ENCODE results near the gene ORC1. TPM values are rescaled to one million over a fixed set of nuclear protein-coding genes. Genes with fewer than 3 reads are reported as not detected.
"Not testable (repeated sequence)": the region's sequence is repeated elsewhere in the genome, so short reads cannot be mapped to it uniquely, and the experiment has no call there.

Gene ORC1
- polyA plus RNA-seq, 3 donors: 6.8 to 8.2 (median 7.4) TPM

GRCh38 chr1:52393174-52393573, 11.0 kb downstream of the ORC1 start:
- no peak for DNase-seq (ENCODE audit: low read depth in 3 of 3, low spot score in 2 of 3)

GRCh38 chr1:52386458-52386857, 17.8 kb downstream of the ORC1 start:
- DNase-seq (ENCODE audit: low read depth in 3 of 3, low spot score in 2 of 3): no peak

GRCh38 chr1:52385376-52385775, 18.8 kb downstream of the ORC1 start:
- DNase-seq (ENCODE audit: low read depth in 3 of 3, low spot score in 2 of 3): no peak

DNA sequence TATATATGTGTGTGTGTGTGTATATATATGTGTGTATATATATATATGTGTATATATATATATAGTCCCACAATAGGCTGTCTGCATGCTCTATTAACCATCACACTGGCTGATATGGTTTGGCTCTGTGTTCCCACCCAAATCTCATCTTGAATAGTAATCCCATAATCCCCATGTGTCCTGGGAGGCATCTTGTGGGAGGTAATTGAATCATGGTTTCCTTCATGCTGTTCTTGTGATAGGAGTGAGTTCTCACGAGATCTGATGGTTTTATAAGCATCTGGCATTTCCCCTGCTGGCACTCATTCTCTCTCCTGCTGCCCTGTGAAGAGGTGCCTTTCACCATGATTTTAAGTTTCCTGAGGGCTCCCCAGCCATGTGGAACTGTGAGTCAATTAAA, 34.4 kb downstream of the ORC1 start:
- not testable (repeated sequence) for DNase-seq (ENCODE audit: low read depth in 3 of 3, low spot score in 2 of 3)

DNA sequence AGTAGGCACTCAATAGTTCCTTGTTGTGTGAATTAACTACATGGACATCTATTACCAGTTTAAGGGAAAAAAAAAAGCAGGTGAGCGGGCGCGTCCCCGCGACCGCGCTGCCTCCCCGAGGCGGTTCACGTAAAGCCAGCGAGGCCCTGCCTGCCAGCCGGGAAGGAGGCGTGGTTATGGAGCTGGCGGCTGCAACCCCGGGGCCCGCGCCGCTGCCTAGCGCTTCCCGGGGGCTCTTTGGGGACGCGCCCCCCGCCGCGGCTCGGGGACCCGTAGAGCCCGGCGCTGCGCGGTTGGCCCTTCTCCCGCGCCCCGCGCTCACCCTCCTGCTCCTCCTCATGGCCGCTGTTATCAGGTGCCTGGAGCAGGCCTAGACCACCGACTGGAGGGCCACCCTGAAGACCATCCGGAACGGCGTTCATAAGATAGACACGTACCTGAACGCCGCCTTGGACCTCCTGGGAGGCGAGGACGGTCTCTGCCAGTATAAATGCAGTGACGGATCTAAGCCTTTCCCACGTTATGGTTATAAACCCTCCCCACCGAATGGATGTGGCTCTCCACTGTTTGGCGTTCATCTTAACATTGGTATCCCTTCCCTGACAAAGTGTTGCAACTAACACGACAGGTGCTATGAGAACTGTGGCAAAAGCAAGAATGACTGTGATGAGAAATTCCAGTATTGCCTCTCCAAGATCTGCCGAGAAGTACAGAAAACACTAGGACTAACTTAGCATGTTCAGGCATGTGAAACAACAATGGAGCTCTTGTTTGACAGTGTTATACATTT, 35.6 kb downstream of the ORC1 start:
- peak in 1 of 3 donors; percentile 51 for DNase-seq (ENCODE audit: low read depth in 3 of 3, low spot score in 2 of 3)

- DNase-seq (ENCODE audit: low read depth in 3 of 3, low spot score in 2 of 3): no peak
Observed at GRCh38 chr1:52367272-52367671, 37.0 kb downstream of the ORC1 start.

DNA sequence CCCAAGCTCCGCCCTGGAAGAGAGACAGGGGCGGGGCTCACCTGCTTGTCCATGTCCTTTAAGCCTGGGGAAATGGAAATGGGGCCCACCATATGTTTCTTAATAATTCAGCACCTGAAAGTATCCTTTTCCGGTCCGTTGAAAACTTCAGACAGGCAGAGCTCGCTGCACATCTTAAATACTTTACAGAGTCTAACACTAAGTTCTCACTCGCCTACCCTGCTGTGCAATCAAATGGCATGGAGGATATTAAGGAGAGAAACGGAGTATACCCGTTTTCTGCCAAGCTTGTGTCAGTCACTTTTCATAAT, 37.8 kb downstream of the ORC1 start:
- no peak for DNase-seq (ENCODE audit: low read depth in 3 of 3, low spot score in 2 of 3)

DNA sequence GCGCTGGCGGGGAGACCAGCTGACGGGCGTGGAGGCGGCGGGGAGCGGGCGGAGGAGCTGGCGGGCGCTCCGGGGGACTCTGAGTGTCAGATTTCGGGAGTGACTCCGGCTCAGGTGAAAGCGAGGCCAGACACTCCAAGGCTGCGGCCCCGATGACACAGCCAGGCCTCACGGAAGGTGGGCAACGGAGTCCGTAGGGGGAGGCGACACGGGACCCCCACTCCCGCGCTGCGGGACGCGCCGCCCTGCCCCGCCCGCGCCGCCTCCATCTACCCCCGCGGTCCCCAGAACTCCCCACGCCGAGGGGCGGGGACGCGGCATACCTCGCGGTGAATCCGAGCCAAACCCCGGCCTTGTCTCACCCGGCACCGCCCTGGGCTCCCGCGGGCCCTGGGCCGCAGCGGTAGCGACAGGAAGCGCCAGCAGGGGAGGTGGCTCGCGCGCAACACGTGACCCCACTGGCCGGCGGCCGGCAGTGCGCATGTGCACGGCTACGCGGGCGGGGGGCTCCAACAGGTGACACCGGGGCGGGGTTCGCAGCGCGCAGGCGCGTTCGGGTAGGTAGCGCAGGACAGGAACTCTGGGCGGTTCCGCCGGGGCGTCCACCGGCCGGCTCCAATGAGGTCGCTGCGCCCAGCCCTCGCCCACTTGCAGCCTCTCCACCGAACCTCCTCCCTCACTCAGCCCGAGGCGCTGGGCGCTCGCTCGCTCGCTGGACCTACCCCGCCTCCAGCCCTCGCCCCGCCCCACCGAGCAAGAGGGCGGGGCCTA, 38.3 kb downstream of the ORC1 start, which contains the start of gene CC2D1B:
Gene CC2D1B (minus strand): TSS at position 460 of the 771 bp plus-strand sequence. CDS start 1,585 bp downstream, outside the sequence.
- peak; percentile 88 to 93 (median 92) for DNase-seq (ENCODE audit: low read depth in 3 of 3, low spot score in 2 of 3)

DNA sequence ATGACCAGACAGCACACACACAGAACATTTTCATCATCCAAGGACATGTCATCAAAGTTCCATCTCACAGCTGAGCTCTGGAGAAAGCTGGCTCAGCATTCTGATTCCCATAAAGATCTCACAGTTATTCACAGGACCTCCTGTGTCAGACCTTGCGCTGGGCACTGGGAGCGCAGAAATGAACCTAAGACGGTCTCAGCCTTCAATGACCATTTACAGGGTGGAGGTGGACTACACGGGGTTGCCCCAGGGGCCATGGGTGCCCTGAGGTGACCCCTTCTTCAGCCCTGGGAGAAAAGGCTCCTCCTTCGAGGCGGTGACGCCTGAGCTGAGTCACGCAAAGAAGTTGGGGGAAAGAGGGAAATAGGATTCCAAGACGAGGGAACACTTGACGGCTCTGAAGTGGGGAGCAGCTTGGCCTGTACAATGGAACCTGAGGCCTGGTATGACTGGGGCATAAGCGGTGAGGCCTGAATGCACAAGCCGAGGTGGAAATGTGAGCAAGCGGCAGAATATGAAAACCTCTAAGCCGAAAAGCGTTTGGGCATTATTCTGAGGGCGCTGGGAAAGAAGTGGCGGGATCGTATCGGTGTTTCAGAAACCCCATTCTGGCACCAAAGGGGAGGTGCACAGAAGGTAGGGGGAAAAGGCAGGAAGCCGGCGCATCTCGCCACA, 39.0 kb downstream of the ORC1 start:
- no peak for DNase-seq (ENCODE audit: low read depth in 3 of 3, low spot score in 2 of 3)

DNA sequence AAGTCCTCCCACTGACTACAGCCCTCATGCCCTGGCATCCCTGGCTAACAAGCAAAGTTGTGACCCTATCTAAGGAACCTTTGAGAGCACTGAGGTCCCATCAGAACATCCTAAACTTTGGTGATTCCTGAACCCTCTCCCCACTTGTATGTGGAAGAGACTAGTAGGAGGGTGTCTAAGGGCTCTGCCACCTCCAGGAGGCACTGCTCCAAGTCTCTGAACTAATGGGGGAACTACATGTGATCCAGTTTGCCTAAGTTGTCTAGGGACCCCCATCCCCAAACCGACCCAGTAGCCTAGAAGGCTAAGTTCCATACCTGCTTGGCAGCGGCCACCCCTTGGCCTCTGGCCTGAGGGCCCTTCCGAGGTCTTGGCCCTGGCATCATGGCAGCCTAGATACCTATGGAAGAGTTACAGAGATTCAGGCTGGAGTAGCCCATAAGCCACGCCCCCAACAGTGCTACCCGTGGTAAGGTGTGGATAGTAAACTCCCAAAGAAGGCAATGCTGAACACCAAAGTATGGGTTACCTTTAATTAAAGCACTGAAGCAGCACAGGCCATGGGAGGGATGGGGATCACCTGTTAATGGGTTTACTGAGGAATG, 39.9 kb downstream of the ORC1 start:
- no peak for DNase-seq (ENCODE audit: low read depth in 3 of 3, low spot score in 2 of 3)

- no peak for DNase-seq (ENCODE audit: low read depth in 3 of 3, low spot score in 2 of 3)
Observed at GRCh38 chr1:52360595-52360968, 43.6 kb downstream of the ORC1 start.

- no peak for DNase-seq (ENCODE audit: low read depth in 3 of 3, low spot score in 2 of 3)
Observed at GRCh38 chr1:52359676-52360594, 44.3 kb downstream of the ORC1 start.

- DNase-seq (ENCODE audit: low read depth in 3 of 3, low spot score in 2 of 3): no peak
Observed at GRCh38 chr1:52358851-52359497, 45.2 kb downstream of the ORC1 start.

- DNase-seq (ENCODE audit: low read depth in 3 of 3, low spot score in 2 of 3): no peak
Observed at GRCh38 chr1:52357397-52357796, 46.8 kb downstream of the ORC1 start.

DNA sequence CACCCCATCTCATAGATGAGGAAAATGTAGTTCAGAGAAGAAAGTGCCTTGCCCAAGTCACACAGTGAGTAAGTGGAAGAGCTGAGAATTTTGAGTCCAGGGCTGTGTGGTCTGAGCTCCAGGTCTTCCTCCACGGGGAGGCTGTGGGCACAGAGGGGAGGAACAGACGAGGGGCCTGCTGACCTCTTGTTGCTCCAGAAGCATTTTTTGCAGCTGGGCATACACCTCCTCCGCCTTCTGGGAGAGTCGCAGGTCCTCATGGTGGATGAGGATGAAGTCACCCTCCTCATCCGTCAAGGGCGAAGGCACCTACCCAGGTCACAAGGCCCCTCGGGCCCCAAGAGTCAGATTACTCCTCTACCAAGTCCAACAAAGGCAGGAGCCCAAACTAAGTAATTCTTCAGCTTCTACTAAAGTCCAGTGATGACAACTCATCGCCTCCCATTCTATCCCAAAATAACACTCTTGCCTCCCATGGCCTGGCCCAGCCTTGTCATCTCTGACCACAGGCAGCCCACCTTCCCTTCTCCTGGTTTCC, 47.3 kb downstream of the ORC1 start:
- no peak for DNase-seq (ENCODE audit: low read depth in 3 of 3, low spot score in 2 of 3)

DNA sequence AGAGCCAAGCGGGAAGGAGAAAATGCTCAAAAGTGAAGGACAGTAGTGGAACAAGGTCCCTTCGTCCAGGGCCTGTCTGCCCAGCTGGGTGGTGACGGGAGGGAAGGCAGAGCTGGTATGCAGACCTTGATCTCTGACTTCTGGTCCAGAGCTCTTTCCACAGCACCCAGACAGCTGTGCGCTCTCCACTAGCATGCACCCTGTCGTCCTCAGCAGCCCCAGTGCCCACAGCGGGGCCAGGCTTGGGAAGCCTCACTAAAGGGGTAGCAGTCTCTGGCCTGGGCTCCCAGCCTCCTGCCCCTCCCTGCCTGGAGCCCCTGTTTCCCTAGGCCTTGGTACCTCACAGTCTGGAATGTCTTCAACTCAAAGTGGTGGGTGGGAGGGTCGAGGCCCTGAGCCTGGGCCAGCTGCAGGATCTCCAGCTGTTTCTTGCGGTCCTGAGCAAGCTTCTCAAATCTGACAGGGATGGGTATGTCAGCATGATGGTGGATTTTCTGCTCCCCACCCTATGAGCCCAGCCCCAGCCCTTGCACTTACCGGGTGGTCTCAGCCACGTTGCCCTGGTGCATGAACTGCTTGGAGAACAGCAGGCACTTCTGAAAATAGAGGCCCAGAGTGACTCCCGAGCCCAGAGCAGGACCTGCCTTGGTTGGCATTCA, 48.2 kb downstream of the ORC1 start:
- DNase-seq (ENCODE audit: low read depth in 3 of 3, low spot score in 2 of 3): no peak

GRCh38 chr1:52355436-52355835, 48.8 kb downstream of the ORC1 start:
- no peak for DNase-seq (ENCODE audit: low read depth in 3 of 3, low spot score in 2 of 3)

- no peak for DNase-seq (ENCODE audit: low read depth in 3 of 3, low spot score in 2 of 3)
Observed at GRCh38 chr1:52352690-52353089, 51.5 kb downstream of the ORC1 start.
